ENCODE results near the gene SLC13A4.
"Not testable (repeated sequence)": the region's sequence is repeated elsewhere in the genome, so short reads cannot be mapped to it uniquely, and the experiment has no call there.

Gene SLC13A4

GRCh38 chr7:135747366-135747765 lies 19.4 kb upstream of the SLC13A4 start:
- no peak for DNase-seq

GRCh38 chr7:135745703-135746312 lies 17.8 kb upstream of the SLC13A4 start:
- peak; percentile 57 for DNase-seq

GRCh38 chr7:135744938-135745702 lies 17.1 kb upstream of the SLC13A4 start:
- peak; percentile 32 for DNase-seq

GRCh38 chr7:135743907-135744731 lies 16.1 kb upstream of the SLC13A4 start:
- DNase-seq = peak; percentile 66

GRCh38 chr7:135742371-135742770 lies 14.4 kb upstream of the SLC13A4 start:
- no peak for DNase-seq

GRCh38 chr7:135741905-135742304 lies 13.9 kb upstream of the SLC13A4 start:
- DNase-seq = no peak

GRCh38 chr7:135740889-135741288 lies 12.9 kb upstream of the SLC13A4 start:
- no peak for DNase-seq

- not testable (repeated sequence) for DNase-seq
These were observed 9.3 kb upstream of the SLC13A4 start for GRCh38 chr7:135737306-135737647.

- no peak for DNase-seq
These were observed 8.8 kb upstream of the SLC13A4 start for GRCh38 chr7:135736586-135737305.

- no peak for DNase-seq
These were observed 6.3 kb upstream of the SLC13A4 start for GRCh38 chr7:135734343-135734689.

- DNase-seq = no peak
These were observed 5.8 kb upstream of the SLC13A4 start for GRCh38 chr7:135733603-135734342.

- no peak for DNase-seq
These were observed 3.1 kb upstream of the SLC13A4 start for GRCh38 chr7:135731131-135731530.

GRCh38 chr7:135729230-135729629 lies 1.2 kb upstream of the SLC13A4 start:
- DNase-seq = no peak

GRCh38 chr7:135726911-135727673 lies 894 bp downstream of the SLC13A4 start:
- no peak for DNase-seq

- DNase-seq = no peak
These were observed 1.7 kb downstream of the SLC13A4 start for GRCh38 chr7:135726276-135726788.

- DNase-seq = no peak
These were observed 4.6 kb downstream of the SLC13A4 start for GRCh38 chr7:135723411-135723810.

GRCh38 chr7:135721198-135721820 lies 6.7 kb downstream of the SLC13A4 start:
- DNase-seq = no peak

GRCh38 chr7:135719688-135720087 lies 8.3 kb downstream of the SLC13A4 start:
- DNase-seq = no peak

- no peak for DNase-seq
These were observed 9.1 kb downstream of the SLC13A4 start for GRCh38 chr7:135718794-135719437.

- no peak for DNase-seq
These were observed 9.8 kb downstream of the SLC13A4 start for GRCh38 chr7:135718219-135718618.

Measured in femur (tissue), 1 donor.